HG03378 (cell line): ENCODE data around the gene USH2A.
"Not testable (repeated sequence)": the region's sequence is repeated elsewhere in the genome, so short reads cannot be mapped to it uniquely, and the experiment has no call there.

ENCODE experiments used
- ATAC-seq: cut with Tn5 transposase; IDR thresholded peaks from one replicate; pipeline ENCODE4 v1.9.1; 2021; ENCODE audit warnings: mild to moderate bottlenecking, moderate library complexity; ENCODE audit not compliant: unreplicated experiment

Gene USH2A

DNA sequence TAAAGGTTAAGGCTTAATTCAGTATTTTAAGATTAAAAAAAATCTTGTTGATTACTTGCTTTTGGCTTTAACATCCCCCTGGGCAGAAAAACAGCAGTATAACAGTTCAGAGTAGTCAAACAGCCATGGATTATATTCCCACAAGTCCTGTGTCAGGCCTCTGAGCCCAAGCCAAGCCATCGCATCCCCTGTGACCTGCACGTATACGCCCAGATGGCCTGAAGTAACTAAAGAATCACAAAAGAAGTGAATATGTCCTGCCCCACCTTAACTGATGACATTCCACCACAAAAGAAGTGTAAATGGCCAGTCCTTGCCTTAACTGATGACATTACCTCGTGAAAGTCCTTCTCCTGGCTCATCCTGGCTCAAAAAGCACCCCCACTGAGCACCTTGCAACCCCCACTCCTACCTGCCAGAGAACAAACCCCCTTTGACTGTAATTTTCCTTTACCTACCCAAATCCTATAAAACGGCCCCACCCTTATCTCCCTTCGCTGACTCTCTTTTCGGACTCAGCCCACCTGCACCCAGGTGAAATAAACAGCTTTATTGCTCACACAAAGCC is 277.7 kb downstream of the USH2A start:
- not testable (repeated sequence) for ATAC-seq

DNA sequence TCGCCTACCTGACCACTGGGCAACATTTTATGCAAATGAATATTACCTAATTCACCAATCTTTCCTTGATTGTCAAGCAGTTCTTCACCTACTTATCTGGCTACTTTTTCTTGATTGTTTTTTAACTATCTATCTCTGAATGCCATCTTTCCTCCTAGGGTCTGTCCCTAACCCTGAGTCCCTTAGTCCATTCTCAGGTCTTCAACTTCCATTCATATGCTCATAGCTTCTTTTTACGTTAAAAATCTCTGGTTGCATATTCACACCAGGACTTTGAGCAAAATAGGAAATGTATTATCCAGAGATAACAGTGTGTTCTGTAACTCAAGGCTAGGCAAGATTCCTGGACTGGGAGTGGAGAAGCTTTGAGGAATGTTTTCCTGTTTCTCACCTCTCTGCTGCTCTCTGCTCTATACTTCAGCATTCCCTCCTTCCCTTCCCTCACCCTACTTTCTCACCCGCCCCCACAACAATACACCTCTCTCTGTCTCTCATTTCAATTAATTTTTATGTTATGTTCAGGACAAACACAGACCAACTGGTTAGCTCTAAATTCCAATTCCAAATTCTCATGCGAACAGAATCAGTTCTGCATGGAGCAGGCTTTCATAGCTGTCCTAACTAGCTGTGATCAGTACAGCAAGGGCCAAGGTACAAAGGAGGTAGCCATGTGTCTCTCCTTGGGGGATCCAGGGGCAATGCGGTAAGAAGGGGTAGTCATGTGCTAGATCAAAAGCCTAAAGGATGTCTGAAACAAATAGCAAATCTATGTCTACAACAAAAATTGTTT is 278.4 kb downstream of the USH2A start:
- ATAC-seq, result no peak

- no peak for ATAC-seq
These were observed 280.3 kb downstream of the USH2A start for GRCh38 chr1:216142921-216143320.

- no peak for ATAC-seq
These were observed 282.3 kb downstream of the USH2A start for GRCh38 chr1:216140730-216141524.

- no peak for ATAC-seq
These were observed 299.0 kb downstream of the USH2A start for GRCh38 chr1:216124192-216124781.

- ATAC-seq, result no peak
These were observed 299.6 kb downstream of the USH2A start for GRCh38 chr1:216123446-216124191.

- no peak for ATAC-seq
These were observed 303.6 kb downstream of the USH2A start for GRCh38 chr1:216119600-216119999.

DNA sequence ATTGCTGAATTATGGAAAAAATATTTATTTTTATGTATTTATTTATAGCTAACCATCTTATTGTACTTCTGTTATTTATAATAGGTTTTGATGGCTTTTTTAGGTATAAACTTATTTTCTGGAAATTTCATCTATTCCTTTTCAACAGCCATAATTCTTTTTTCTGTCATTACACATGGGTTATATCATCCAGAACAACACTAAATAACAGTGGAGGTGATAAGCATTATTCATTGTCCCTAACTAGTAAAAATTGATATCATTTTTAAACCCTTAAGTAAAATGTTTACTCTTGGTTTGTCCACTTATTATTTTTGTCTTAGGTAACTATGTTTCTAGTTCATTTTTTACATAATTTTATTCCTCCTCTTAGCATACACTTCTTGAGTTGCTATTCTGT is 309.1 kb downstream of the USH2A start:
- ATAC-seq, result no peak

DNA sequence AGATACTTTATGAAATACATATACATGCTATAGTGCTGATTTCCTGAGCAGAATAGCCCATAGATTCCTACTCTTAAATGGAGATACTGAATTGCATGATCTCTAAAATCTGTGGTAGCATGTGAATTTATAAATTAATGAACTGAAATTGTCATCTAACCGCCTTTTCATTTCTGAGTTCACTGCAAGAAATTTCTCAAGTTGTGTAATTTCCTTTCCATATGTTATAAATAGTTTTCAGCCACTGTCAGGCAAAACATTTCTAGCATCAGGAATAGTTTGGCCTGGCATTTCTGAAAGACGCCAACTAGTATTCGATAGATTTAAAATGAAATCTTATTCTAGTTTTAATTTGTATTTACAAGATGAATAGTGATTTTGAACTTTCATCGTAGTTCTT is 310.1 kb downstream of the USH2A start:
- ATAC-seq, result no peak

DNA sequence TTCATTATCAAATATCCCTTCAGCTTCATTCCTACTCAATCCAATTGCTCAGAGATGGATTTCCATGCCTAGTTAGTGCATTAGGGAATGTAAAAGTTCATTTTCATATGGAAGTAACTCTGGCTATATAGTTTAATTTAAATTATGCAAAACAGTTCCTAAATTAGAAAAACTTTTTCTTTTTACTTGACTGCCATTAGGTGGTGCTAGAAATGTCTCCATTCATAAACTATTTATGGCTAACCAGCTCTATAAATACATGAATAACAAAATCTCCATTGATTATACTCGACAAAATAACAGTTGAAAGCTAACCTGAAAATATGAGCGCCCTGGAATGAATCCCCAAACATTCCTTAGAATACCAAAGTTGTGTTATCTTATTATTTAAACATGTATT is 311.4 kb downstream of the USH2A start:
- no peak for ATAC-seq

DNA sequence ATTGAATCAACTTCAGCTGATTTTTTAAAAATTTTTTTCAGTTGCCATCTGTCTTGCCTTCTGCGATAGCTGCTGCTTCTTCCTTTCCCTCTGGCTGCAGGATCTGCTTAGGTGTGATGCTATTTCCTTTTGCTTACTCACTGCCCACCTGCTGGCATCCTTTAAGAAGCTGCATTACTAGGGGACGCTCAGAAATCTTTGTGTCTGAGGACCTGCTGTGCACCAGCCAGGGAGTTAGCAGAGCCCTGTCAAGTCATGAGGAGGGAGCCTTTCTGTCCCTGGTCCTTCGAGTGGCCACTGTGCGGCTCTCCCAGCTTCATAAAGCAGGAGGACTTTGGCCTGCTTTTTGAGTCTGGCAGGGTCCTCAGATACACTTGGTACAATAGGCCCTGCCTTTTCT is 327.8 kb downstream of the USH2A start:
- no peak for ATAC-seq

DNA sequence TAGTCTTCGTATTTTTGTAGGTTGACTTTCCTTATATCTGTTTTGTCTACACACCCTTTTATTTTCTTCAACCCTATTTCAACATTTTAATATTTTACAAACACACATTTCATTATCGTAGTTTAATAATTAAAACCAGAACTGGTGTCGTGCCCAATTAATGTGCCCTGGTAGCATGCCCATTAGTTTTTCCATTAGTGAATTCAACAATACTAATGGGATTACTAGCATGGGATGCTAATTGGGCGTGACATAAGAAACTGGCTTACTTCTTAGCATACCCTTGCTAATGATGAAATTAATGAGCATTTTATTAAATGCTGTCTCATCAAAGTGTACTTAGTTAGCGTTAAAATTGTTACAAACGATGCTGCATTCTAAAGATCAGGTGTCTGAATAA is 332.7 kb downstream of the USH2A start:
- ATAC-seq, result no peak

DNA sequence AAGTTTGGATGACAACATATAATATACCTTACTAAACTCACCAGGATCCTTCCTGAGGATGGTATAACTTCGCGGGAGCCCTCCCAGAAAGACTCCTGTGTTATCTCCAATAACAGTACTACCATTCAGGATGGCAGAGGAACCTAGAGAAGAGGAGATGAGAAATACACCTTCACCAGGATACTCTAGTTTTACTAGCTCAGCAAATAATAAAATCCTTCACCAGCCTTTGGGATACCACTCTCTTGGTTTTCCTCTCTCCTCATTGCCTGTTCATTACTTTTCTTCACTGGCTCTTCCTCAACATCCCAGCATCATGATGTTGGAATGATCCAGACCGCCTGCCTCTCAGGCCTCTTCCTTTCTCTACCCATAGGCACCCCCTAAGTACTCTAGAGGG is 336.6 kb downstream of the USH2A start:
- no peak for ATAC-seq

- ATAC-seq, result no peak
These were observed 341.8 kb downstream of the USH2A start for GRCh38 chr1:216081445-216081844.

DNA sequence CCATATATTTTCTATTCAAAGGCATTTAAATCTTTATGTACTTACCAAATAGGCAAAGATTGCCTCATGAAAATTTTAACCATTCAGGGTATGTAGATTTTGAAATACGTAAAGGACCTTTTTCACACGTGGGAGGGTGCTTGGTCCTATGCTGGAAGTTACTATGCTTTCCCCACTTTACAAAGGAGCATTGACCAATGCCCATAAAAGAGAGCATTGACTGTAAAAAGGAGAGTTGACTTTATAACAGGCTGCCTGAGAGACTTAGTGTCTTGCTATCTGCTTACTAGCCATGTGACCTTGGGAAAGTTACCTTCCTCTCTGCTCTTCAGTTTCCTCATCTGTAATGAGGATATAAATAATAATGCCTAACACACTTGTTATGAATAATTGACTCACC is 346.5 kb downstream of the USH2A start:
- no peak for ATAC-seq

DNA sequence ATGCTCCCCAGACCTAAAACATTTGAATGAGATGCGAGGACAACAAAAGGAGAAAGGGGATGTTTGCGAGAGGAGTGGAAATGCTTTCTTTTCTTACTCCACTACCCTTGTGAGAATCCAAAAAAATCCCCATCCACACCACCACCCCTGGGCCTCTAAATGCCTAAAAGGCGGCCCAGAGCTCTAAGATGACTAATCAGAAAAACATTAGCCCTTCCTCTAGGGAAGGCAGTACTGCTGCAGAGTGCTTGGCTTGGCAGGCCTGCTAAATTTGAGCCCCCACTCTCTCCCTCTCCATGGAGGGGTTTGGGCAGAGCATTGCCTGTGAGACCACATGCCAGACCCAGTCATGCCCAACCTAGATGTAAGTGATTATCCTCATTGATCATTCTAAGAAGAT is 347.9 kb downstream of the USH2A start:
- no peak for ATAC-seq

DNA sequence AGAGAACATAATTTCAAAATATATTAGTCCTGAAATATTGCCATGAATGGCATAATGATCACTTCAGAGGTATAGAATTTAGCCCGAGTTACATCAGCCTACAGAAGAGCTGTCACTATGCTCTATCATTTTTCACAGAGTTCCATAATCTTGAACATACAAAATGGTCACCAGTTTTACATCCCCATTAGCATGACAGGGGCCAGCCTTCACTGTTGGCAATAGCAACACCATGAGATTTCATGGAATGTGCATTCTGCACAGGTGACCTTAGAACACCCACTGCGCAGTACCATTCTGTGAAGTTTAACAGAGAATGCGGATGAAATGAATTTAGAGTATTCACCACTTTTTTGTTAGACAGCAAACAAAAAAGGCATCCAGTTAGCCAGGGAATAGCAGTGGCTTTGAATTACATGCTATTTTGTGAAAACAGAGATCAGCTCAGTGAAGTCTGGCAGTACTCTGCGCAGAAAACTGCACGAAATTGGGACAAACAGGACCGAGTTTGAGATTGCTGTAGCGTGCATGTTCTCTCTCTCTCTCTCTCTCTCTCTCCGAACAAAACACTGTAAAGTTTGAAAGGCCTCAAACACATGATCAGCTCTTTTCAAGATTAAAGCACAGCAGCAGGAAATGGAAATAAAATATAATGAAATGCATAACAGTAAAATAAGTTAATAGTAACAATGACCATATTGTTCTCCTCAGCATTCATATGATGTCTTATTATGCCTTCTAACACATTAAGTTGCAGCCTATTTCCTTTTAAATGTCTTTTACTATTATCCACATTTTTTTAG is 349.3 kb downstream of the USH2A start:
- ATAC-seq, result no peak

GRCh38 chr1:216071262-216071661 is 352.0 kb downstream of the USH2A start:
- ATAC-seq, result no peak

- no peak for ATAC-seq
These were observed 358.6 kb downstream of the USH2A start for GRCh38 chr1:216064643-216065042.

GRCh38 chr1:216057947-216058346 is 365.3 kb downstream of the USH2A start:
- ATAC-seq, result no peak
